Spleen (tissue), 11 donors: ENCODE measurements around the gene MYMX. TPM values are rescaled to one million over a fixed set of nuclear protein-coding genes. Genes with fewer than 3 reads are reported as not detected.
"Not testable (repeated sequence)": the region's sequence is repeated elsewhere in the genome, so short reads cannot be mapped to it uniquely, and the experiment has no call there.

ENCODE experiments used
- DNase-seq: peaks from one replicate; pipeline ENCODE4 v3.0.0-alpha.2; 2020
- H3K27ac ChIP-seq, 8 donors: fragments of 200-600 bp; sonication (generic) in 7 of 8; 1 replicate in 4 of 8; 2 replicates in 4 of 8; pipeline versions ENCODE4 v1.5.0 to v1.8.0; 2016 to 2021; ENCODE audit warnings: inconsistent platforms in 4 of 8, mild to moderate bottlenecking in 4 of 8, moderate library complexity in 1 of 8
- H3K27me3 ChIP-seq, 7 donors: fragments of 200-600 bp; sonication (generic) in 6 of 7; replicated peaks in 1 of 7; 1 replicate in 4 of 7; 2 replicates in 3 of 7; pipeline versions ENCODE4 v1.5.0 to v1.8.0; 2016 to 2021; ENCODE audit warnings: inconsistent platforms in 3 of 7, mild to moderate bottlenecking in 1 of 7
- H3K36me3 ChIP-seq, 6 donors: fragments of 200-600 bp; sonication (generic) in 5 of 6; 1 replicate in 4 of 6; 2 replicates in 2 of 6; pipeline versions ENCODE4 v1.5.0 to v1.8.0; 2016 to 2021; ENCODE audit warnings: inconsistent platforms in 2 of 6
- H3K4me1 ChIP-seq, 6 donors: fragments of 200-600 bp; sonication (generic) in 5 of 6; 1 replicate in 3 of 6; 2 replicates in 3 of 6; pipeline versions ENCODE4 v1.5.0 to v1.8.0; 2016 to 2021; ENCODE audit warnings: inconsistent platforms in 3 of 6
- H3K4me3 ChIP-seq, 8 donors: fragments of 200-600 bp; sonication (generic) in 7 of 8; 1 replicate in 4 of 8; 2 replicates in 4 of 8; pipeline versions ENCODE4 v1.5.0 to v1.8.0; 2016 to 2021; ENCODE audit warnings: inconsistent platforms in 4 of 8, mild to moderate bottlenecking in 4 of 8, moderate library complexity in 2 of 8
- H3K9me3 ChIP-seq, 8 donors: fragments of 200-600 bp; sonication (generic) in 7 of 8; 1 replicate in 4 of 8; 2 replicates in 4 of 8; pipeline versions ENCODE4 v1.5.0 to v1.8.0; 2016 to 2021; ENCODE audit warnings: inconsistent platforms in 4 of 8
- POLR2A ChIP-seq, 3 donors: fragments of 450-650 bp; IDR thresholded peaks; one replicate each; pipeline ENCODE4 v1.5.1; 2017; ENCODE audit warnings: antibody characterized with exemption in 3 of 3, mild to moderate bottlenecking in 1 of 3
- POLR2AphosphoS5 ChIP-seq, 3 donors: sonication (generic); formaldehyde crosslinking; IDR thresholded peaks; one replicate each; pipeline ENCODE4 v1.5.1; 2017; ENCODE audit warnings: antibody characterized with exemption in 3 of 3
- WGBS, 5 donors: extraction: QIAGEN DNeasy Blood & Tissue Kit in 3 of 5; methylation state at CpG; one replicate each; pipeline versions ENCODE4 v1.1.5 to v1.1.7; 2013 to 2018; 5-methylcytosine and 5-hydroxymethylcytosine counted together
- intact Hi-C: fragments of 100-400 bp; cut with DNase I; formaldehyde crosslinking; loops from one replicate; pipeline ENCODE4 v1.15.0; 2023; ENCODE audit warnings: low total_unique reads
- polyA plus RNA-seq, 3 donors: library from polyadenylated mRNA; stranded (reverse); fragments of 200-250 nt; gene quantifications; one replicate each; pipeline ENCODE4 v1.2.1, GENCODE V29; 2013
- total RNA-seq, 7 donors: library from RNA; depleted of rRNA in 3 of 7; stranded (reverse); fragments of >200 nt in 3 of 7; fragmentation: NEBNext Ultra II Directional in 4 of 7; extraction: Animal tissue kit (Norgen Biotek cat#: 25700) in 4 of 7; gene quantifications; one replicate each; pipeline versions ENCODE4 v1.1.0 to v1.2.1, GENCODE V29; 2016 to 2021
- TF ChIP-seq, protein P1 (sequence below), 11 experiments: fragments of 200-600 bp in 7 of 11; fragments of 450-650 bp in 4 of 11; sonication (generic) in 4 of 11; IDR thresholded peaks in 8 of 11; conservative IDR thresholded peaks in 3 of 11; 1 replicate in 7 of 11; 2 replicates in 4 of 11; pipeline versions ENCODE4 v1.4.0 to v1.8.0; 2016 to 2021; ENCODE audit warnings: antibody characterized with exemption in 11 of 11, inconsistent platforms in 4 of 11, mild to moderate bottlenecking in 1 of 11
- donor health status: healthy with polysubstance abuse.
- donor health status: DM: no; HTN: no; CAD: no; lungs with moderate emphysema.
- donor health status: DM: no; HTN: no; CAD: no.
- donor health status: Bipolar disorder and iron deficiency.
- donor health status: healthy.
- donor health status: DM: no; HTN: no; CAD: no.
- donor health status: DM: yes; HTN: yes; CAD: no.

The MYMX gene
- total and polyA plus RNA-seq, 10 donors: 0.34 to 1.5 (median 0.87) TPM; not detected in 2

DNA sequence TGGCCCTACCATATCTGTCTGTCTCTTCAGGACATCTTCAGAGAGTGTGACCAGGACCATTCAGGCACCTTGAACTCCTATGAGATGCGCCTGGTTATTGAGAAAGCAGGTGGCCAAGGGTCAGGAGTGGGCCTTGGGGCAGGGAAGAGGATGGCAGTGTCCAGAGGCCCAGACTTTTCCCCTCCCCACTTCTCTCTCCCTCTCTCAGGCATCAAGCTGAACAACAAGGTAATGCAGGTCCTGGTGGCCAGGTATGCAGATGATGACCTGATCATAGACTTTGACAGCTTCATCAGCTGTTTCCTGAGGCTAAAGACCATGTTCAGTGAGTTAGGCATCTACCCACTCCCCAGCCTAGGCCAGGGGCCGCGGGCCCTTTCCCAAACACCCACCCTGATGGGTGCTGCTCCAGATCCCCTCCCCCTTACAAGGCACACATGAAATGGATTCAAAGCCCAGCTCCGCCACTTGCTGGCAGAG is 33.8 kb upstream of the MYMX start:
- Histone ChIP-seq H3K4me1 (peaks cover 0 to 27% (median 2%) of the 10 kb centered on the region in 6 donors), H3K9me3 (no peaks in the 10 kb centered on the region), H3K36me3 (no peaks in the 10 kb centered on the region), H3K4me3 (no peak overlapping the region), H3K27me3 (peaks cover 0 to 15% (median 0%) of the 10 kb centered on the region in 7 donors), H3K27ac (no peak overlapping the region)
- DNase-seq: peak; percentile 24
- no peak for TF ChIP-seq POLR2AphosphoS5 (IDR thresholded peaks at IDR 0.05)
- TF ChIP-seq, protein P1, sequence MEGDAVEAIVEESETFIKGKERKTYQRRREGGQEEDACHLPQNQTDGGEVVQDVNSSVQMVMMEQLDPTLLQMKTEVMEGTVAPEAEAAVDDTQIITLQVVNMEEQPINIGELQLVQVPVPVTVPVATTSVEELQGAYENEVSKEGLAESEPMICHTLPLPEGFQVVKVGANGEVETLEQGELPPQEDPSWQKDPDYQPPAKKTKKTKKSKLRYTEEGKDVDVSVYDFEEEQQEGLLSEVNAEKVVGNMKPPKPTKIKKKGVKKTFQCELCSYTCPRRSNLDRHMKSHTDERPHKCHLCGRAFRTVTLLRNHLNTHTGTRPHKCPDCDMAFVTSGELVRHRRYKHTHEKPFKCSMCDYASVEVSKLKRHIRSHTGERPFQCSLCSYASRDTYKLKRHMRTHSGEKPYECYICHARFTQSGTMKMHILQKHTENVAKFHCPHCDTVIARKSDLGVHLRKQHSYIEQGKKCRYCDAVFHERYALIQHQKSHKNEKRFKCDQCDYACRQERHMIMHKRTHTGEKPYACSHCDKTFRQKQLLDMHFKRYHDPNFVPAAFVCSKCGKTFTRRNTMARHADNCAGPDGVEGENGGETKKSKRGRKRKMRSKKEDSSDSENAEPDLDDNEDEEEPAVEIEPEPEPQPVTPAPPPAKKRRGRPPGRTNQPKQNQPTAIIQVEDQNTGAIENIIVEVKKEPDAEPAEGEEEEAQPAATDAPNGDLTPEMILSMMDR (IDR thresholded peaks at IDR 0.05 in 8 of 11, conservative IDR thresholded peaks at IDR 0.05 in 3 of 11): no peak
- no peak for TF ChIP-seq POLR2A (IDR thresholded peaks at IDR 0.05)
- WGBS, 5 donors: 94 to 97% (median 95%) methylated on average over 4 of the region's 4 CpGs
- intact Hi-C loops: no loop called here

DNA sequence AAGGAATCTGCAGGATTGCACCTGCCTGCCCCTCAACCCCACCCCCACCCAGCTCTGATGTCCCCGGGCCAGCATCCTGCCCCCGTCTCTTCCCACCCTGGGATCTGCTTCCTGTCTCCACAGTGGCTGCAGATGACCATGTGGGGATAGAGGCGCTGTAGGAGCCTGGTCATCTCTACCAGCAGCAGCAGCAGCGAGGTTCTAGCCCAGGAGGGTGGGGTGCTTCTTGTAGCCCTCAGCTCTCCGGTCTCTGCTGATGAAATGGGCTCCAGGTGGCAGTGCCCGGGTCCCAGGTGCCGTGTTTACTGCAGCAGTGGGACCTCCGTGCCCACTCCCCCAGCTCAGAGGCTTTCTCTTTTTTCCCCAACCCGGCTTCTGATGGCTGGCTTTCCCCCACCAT is 32.9 kb upstream of the MYMX start:
- peak; percentile 46 for DNase-seq
- intact Hi-C loops: no loop called here
- Histone ChIP-seq H3K4me1 (peaks cover 0 to 22% (median 2%) of the 10 kb centered on the region in 6 donors), H3K4me3 (no peak overlapping the region), H3K27ac (no peak overlapping the region), H3K9me3 (no peaks in the 10 kb centered on the region), H3K36me3 (no peaks in the 10 kb centered on the region), H3K27me3 (peaks cover 0 to 15% (median 0%) of the 10 kb centered on the region in 7 donors)
- 61 to 79% (median 75%) methylated on average over 9 of the region's 9 CpGs for WGBS, 5 donors
- TF ChIP-seq POLR2AphosphoS5 (IDR thresholded peaks at IDR 0.05) (no peak), POLR2A (IDR thresholded peaks at IDR 0.05) (no peak)
- TF ChIP-seq, protein P1 (IDR thresholded peaks at IDR 0.05 in 8 of 11, conservative IDR thresholded peaks at IDR 0.05 in 3 of 11): no peak

DNA sequence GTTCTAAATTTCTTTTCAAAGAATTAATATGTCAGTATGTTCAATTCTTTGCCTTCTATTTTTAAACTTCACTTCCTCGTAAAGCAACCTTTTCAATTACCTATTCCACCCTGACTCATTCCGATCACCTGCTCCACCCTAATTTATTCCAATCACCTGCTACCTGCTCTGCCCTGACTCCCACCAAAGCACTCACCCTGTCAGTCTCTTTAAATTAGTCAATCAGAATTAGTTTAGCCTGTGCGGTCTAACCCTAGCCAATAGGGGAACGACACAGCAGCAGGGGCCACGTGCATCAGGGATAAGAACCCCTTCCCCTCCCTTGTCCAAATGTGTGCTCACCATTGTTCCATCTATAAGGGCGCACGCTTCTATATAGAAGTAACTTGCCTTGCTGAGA is 31.4 kb upstream of the MYMX start:
- H3K36me3 ChIP-seq, H3K27ac ChIP-seq, DNase-seq, H3K4me3 ChIP-seq, intact Hi-C loops, H3K9me3 ChIP-seq: not testable (repeated sequence)
- peaks cover 0 to 15% (median 0%) of the 10 kb centered on the region in 7 donors for H3K27me3 ChIP-seq
- peaks cover 0 to 12% (median 2%) of the 10 kb centered on the region in 6 donors for H3K4me1 ChIP-seq
- 84 to 87% (median 84%) methylated on average over 7 of the region's 7 CpGs for WGBS, 5 donors

DNA sequence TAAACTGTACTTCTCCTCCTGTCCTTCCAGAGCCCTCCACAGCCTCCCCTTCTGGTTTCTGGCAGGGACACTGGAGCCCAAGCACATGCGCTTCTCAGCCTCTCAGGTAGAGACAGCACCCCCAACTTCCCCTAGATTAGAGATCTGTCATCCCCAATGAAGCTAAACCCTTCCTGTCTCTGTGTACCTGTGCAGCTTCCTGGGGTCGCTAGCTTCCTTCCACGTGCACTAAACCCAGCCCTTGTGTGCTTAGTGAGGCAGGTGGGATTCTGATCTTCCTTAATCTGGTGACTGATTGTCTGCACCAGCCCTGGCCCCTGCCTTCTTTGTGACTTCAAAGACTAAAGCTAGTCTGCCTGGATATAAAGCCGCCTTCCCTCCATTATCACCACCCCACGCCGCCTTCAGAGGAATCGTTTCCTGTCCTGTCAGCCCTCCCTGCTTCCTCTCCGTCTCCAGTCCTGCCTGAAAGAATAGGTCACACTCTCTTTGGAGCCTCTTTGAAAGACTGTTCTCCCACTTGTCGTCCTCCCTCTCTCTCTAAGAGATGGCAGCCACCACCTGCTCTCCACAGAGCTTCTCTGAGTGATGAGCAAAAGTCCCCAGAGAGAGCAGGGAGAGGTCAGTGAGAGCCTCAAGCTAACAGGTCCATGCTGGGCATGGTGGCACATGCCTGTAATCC is 30.6 kb upstream of the MYMX start:
- Histone ChIP-seq H3K36me3 (no peaks in the 10 kb centered on the region), H3K27me3 (peaks cover 0 to 15% (median 0%) of the 10 kb centered on the region in 7 donors), H3K27ac (peak overlapping the region in 3 of 8 donors; percentile 14 to 59 (median 39)), H3K9me3 (no peaks in the 10 kb centered on the region), H3K4me3 (no peak overlapping the region), H3K4me1 (peaks cover 0 to 12% (median 2%) of the 10 kb centered on the region in 6 donors)
- no peak for DNase-seq
- TF ChIP-seq POLR2A (IDR thresholded peaks at IDR 0.05) (no peak), POLR2AphosphoS5 (IDR thresholded peaks at IDR 0.05) (no peak)
- TF ChIP-seq, protein P1 (IDR thresholded peaks at IDR 0.05 in 8 of 11, conservative IDR thresholded peaks at IDR 0.05 in 3 of 11): no peak
- WGBS, 5 donors: 26 to 34% (median 29%) methylated on average over 9 of the region's 9 CpGs
- intact Hi-C loops: no loop called here
